Uterus (tissue), 4 donors: ENCODE data around the gene NAALAD2. TPM values are rescaled to one million over a fixed set of nuclear protein-coding genes. Genes with fewer than 3 reads are reported as not detected.
"Not testable (repeated sequence)": the region's sequence is repeated elsewhere in the genome, so short reads cannot be mapped to it uniquely, and the experiment has no call there.

ENCODE experiments used
- DNase-seq, 2 donors: peaks; one replicate each; pipeline ENCODE4 v3.0.0-alpha.2; 2019 to 2020
- H3K27ac ChIP-seq, 2 donors: fragments of 200-600 bp; sonication (generic); 1 replicate in 1 of 2; 2 replicates in 1 of 2; pipeline ENCODE4 v1.5.1; 2016 to 2018
- H3K27me3 ChIP-seq, 2 donors: fragments of 200-600 bp; sonication (generic); one replicate each; pipeline ENCODE4 v1.5.1; 2018 to 2019; ENCODE audit warnings: control low read depth in 1 of 2
- H3K36me3 ChIP-seq, 2 donors: fragments of 200-600 bp; sonication (generic); one replicate each; pipeline ENCODE4 v1.5.1; 2019; ENCODE audit warnings: control low read depth in 1 of 2
- H3K4me1 ChIP-seq, 2 donors: fragments of 200-600 bp; sonication (generic); one replicate each; pipeline ENCODE4 v1.5.1; 2018 to 2019; ENCODE audit warnings: control low read depth in 1 of 2
- H3K4me3 ChIP-seq, 2 donors: fragments of 200-600 bp; sonication (generic); 1 replicate in 1 of 2; 2 replicates in 1 of 2; pipeline ENCODE4 v1.5.1; 2018 to 2019; ENCODE audit warnings: mild to moderate bottlenecking in 1 of 2
- H3K9me3 ChIP-seq, 2 donors: fragments of 200-600 bp; sonication (generic); one replicate each; pipeline ENCODE4 v1.5.1; 2019; ENCODE audit warnings: control low read depth in 1 of 2
- CTCF ChIP-seq, 4 experiments: fragments of 200-600 bp in 2 of 4; fragments of 450-650 bp in 2 of 4; sonication (generic) in 2 of 4; IDR thresholded peaks; one replicate each; pipeline ENCODE4 v1.5.1; 2016 to 2019; ENCODE audit warnings: antibody characterized with exemption in 4 of 4, mild to moderate bottlenecking in 2 of 4, moderate library complexity in 1 of 4
- POLR2A ChIP-seq, 2 donors: fragments of 450-650 bp; IDR thresholded peaks; one replicate each; pipeline ENCODE4 v1.6.1; 2016; ENCODE audit warnings: antibody characterized with exemption in 2 of 2, mild to moderate bottlenecking in 1 of 2, moderate library complexity in 1 of 2
- intact Hi-C: fragments of 100-400 bp; cut with DNase I; formaldehyde crosslinking; loops from one replicate; pipeline ENCODE4 v1.15.1; 2023; ENCODE audit warnings: low total_unique reads
- total RNA-seq, 4 donors: library from RNA; depleted of rRNA in 3 of 4; stranded (reverse); fragments of >200 nt in 3 of 4; gene quantifications; one replicate each; pipeline versions ENCODE4 v1.1.0 to v1.2.4, GENCODE V29; 2014 to 2023
- donor health status: DM: yes; HTN: yes; CAD: no.

Gene NAALAD2
- total RNA-seq, 4 donors from 2014 or later = 3.5 to 74.8 (median 10.4) TPM

- Histone ChIP-seq H3K36me3 (no peaks in the 10 kb centered on the region), H3K9me3 (no peaks in the 10 kb centered on the region), H3K4me1 (no peaks in the 10 kb centered on the region), H3K27ac (no peak overlapping the region), H3K4me3 (no peak overlapping the region), H3K27me3 (no peaks in the 10 kb centered on the region)
- TF ChIP-seq POLR2A (IDR thresholded peaks at IDR 0.05) = no peak
- TF ChIP-seq CTCF (IDR thresholded peaks at IDR 0.05) = no peak
- no peak for DNase-seq
- intact Hi-C loops = no loop called here
Observed at GRCh38 chr11:90229791-90230190, 95.3 kb downstream of the NAALAD2 start.

- no peaks in the 10 kb centered on the region for H3K36me3 ChIP-seq
- H3K27me3 ChIP-seq = no peaks in the 10 kb centered on the region
- H3K9me3 ChIP-seq = no peaks in the 10 kb centered on the region
- no peak for DNase-seq
- no peaks in the 10 kb centered on the region for H3K4me1 ChIP-seq
- intact Hi-C loops = no loop called here
- TF ChIP-seq CTCF (IDR thresholded peaks at IDR 0.05) (no peak), POLR2A (IDR thresholded peaks at IDR 0.05) (no peak)
- no peak overlapping the region for H3K4me3 ChIP-seq
- no peak overlapping the region for H3K27ac ChIP-seq
Observed at GRCh38 chr11:90234977-90235376, 100.5 kb downstream of the NAALAD2 start.

- H3K27ac ChIP-seq = no peak overlapping the region
- H3K36me3 ChIP-seq = no peaks in the 10 kb centered on the region
- no peaks in the 10 kb centered on the region for H3K9me3 ChIP-seq
- no peaks in the 10 kb centered on the region for H3K27me3 ChIP-seq
- DNase-seq = no peak
- intact Hi-C loops = no loop called here
- H3K4me3 ChIP-seq = no peak overlapping the region
- no peak for TF ChIP-seq POLR2A (IDR thresholded peaks at IDR 0.05)
- no peak for TF ChIP-seq CTCF (IDR thresholded peaks at IDR 0.05)
- no peaks in the 10 kb centered on the region for H3K4me1 ChIP-seq
Observed at GRCh38 chr11:90235526-90235925, 101.1 kb downstream of the NAALAD2 start.

- no peaks in the 10 kb centered on the region for H3K9me3 ChIP-seq
- H3K27me3 ChIP-seq = no peaks in the 10 kb centered on the region
- no peaks in the 10 kb centered on the region for H3K36me3 ChIP-seq
- no peak overlapping the region for H3K27ac ChIP-seq
- TF ChIP-seq POLR2A (IDR thresholded peaks at IDR 0.05) = no peak
- TF ChIP-seq CTCF (IDR thresholded peaks at IDR 0.05) = no peak
- intact Hi-C loops = no loop called here
- no peak overlapping the region for H3K4me3 ChIP-seq
- H3K4me1 ChIP-seq = no peaks in the 10 kb centered on the region
- no peak for DNase-seq
Observed at GRCh38 chr11:90237004-90237403, 102.5 kb downstream of the NAALAD2 start.

- intact Hi-C loops, H3K4me3 ChIP-seq, H3K36me3 ChIP-seq, H3K4me1 ChIP-seq, DNase-seq, H3K9me3 ChIP-seq, H3K27me3 ChIP-seq, H3K27ac ChIP-seq: not testable (repeated sequence)
Observed at GRCh38 chr11:90239967-90240636, 105.6 kb downstream of the NAALAD2 start.

- Histone ChIP-seq H3K27ac (no peak overlapping the region), H3K9me3 (no peaks in the 10 kb centered on the region), H3K27me3 (no peaks in the 10 kb centered on the region), H3K4me3 (no peak overlapping the region), H3K4me1 (no peaks in the 10 kb centered on the region), H3K36me3 (no peaks in the 10 kb centered on the region)
- DNase-seq = no peak
- intact Hi-C loops = no loop called here
- no peak for TF ChIP-seq CTCF (IDR thresholded peaks at IDR 0.05)
- TF ChIP-seq POLR2A (IDR thresholded peaks at IDR 0.05) = no peak
Observed at GRCh38 chr11:90241414-90241813, 107.0 kb downstream of the NAALAD2 start.
